Calu3 (cell line): ENCODE measurements around the gene FTCD. TPM values are rescaled to one million over a fixed set of nuclear protein-coding genes. Genes with fewer than 3 reads are reported as not detected.

Experiments used
- BruUV-seq: library from RNA; stranded (reverse); fragments of 400-500 nt; replicated peaks from 2 replicates; lab custom pipeline; 2021; lab: Mats Ljungman, UMichigan
- CTCF ChIA-PET: fragments of 300-600 bp; sonication (Branson Sonifier 250); formaldehyde crosslinking; loops from one replicate; lab custom pipeline; 2022; ENCODE audit warnings: antibody characterized with exemption; lab: Charles Lee
- DNase-seq: peaks from one replicate; pipeline ENCODE4 v3.0.0; 2022
- H3K27ac Mint-ChIP-seq: one replicate; pipeline ENCODE4 v1.8.0; 2022; ENCODE audit warnings: mixed read lengths; ENCODE audit not compliant: unreplicated experiment
- H3K27me3 Mint-ChIP-seq: one replicate; pipeline ENCODE4 v1.8.0; 2022; ENCODE audit warnings: mixed read lengths; ENCODE audit not compliant: unreplicated experiment
- H3K36me3 Mint-ChIP-seq: one replicate; pipeline ENCODE4 v1.8.0; 2022; ENCODE audit warnings: mild to moderate bottlenecking, moderate library complexity, mixed read lengths; ENCODE audit not compliant: insufficient read depth, unreplicated experiment
- H3K4me1 Mint-ChIP-seq: one replicate; pipeline ENCODE4 v1.8.0; 2022; ENCODE audit warnings: mild to moderate bottlenecking, low read depth, mixed read lengths; ENCODE audit not compliant: unreplicated experiment
- H3K4me3 Mint-ChIP-seq: one replicate; pipeline ENCODE4 v1.8.0; 2022; ENCODE audit warnings: mild to moderate bottlenecking, low read depth, moderate library complexity, mixed read lengths; ENCODE audit not compliant: unreplicated experiment
- H3K9me3 Mint-ChIP-seq: one replicate; pipeline ENCODE4 v1.8.0; 2022; ENCODE audit warnings: low read depth, mixed read lengths; ENCODE audit not compliant: unreplicated experiment
- CTCF ChIP-seq: fragments of 200-600 bp; IDR thresholded peaks from one replicate; pipeline ENCODE4 v1.8.0; 2022; ENCODE audit warnings: antibody characterized with exemption; ENCODE audit not compliant: unreplicated experiment
- intact Hi-C: fragments of 100-400 bp; cut with micrococcal nuclease; formaldehyde crosslinking; loops from one replicate; pipeline ENCODE4 v1.10.0; 2022; ENCODE audit not compliant: unreplicated experiment
- total RNA-seq: library from RNA; stranded (reverse); gene quantifications from 2 replicates; pipeline ENCODE4 v1.2.3, GENCODE V29; 2022

Gene FTCD
- total RNA-seq, 1 experiment from 2014 or later = 0.31 TPM

GRCh38 chr21:46089285-46089684 is 66.1 kb downstream of the FTCD start:
- intact Hi-C loops = no loop called here
- Mint-ChIP-seq H3K4me1 (no peaks in the 10 kb centered on the region), H3K9me3 (peaks cover 11% of the 10 kb centered on the region), H3K4me3 (no peak overlapping the region), H3K27me3 (no peaks in the 10 kb centered on the region), H3K36me3 (no peaks in the 10 kb centered on the region), H3K27ac (no peak overlapping the region)
- CTCF ChIA-PET = no interaction called here
- BruUV-seq = no TSS peak
- no peak for TF ChIP-seq CTCF
- DNase-seq = no peak

- DNase-seq = no peak
- Mint-ChIP-seq H3K4me3 (no peak overlapping the region), H3K9me3 (peaks cover 11% of the 10 kb centered on the region), H3K4me1 (no peaks in the 10 kb centered on the region), H3K27me3 (no peaks in the 10 kb centered on the region), H3K36me3 (no peaks in the 10 kb centered on the region), H3K27ac (no peak overlapping the region)
- TF ChIP-seq CTCF = no peak
- intact Hi-C loops = no loop called here
- CTCF ChIA-PET = no interaction called here
- BruUV-seq = no TSS peak
These were observed 67.2 kb downstream of the FTCD start for GRCh38 chr21:46088189-46088588.

- Mint-ChIP-seq H3K27ac (no peak overlapping the region), H3K4me3 (no peak overlapping the region), H3K9me3 (peaks cover 11% of the 10 kb centered on the region), H3K4me1 (no peaks in the 10 kb centered on the region), H3K27me3 (no peaks in the 10 kb centered on the region), H3K36me3 (no peaks in the 10 kb centered on the region)
- TF ChIP-seq CTCF = no peak
- DNase-seq = no peak
- CTCF ChIA-PET = no interaction called here
- intact Hi-C loops = no loop called here
- no TSS peak for BruUV-seq
These were observed 67.7 kb downstream of the FTCD start for GRCh38 chr21:46087641-46088040.

Other genes with a start within 250 kb of the FTCD start
- gene COL6A1, start 173.8 kb downstream of the FTCD start, total RNA-seq = 17.8 and 18.5 TPM in 2 replicates
- 3.4 and 3.8 TPM in 2 replicates for gene COL6A2, start 57.5 kb downstream of the FTCD start, total RNA-seq
- 4.4 and 5.5 TPM in 2 replicates for gene SPATC1L, start 28.9 kb upstream of the FTCD start, total RNA-seq
- 53.3 and 55.1 TPM in 2 replicates for gene LSS, start 73.2 kb upstream of the FTCD start, total RNA-seq
- gene MCM3AP, start 130.0 kb upstream of the FTCD start, total RNA-seq = 64.1 and 66.5 TPM in 2 replicates
- gene YBEY, start 130.8 kb upstream of the FTCD start, total RNA-seq = 10.4 and 11.3 TPM in 2 replicates
- gene C21orf58, start 168.3 kb upstream of the FTCD start, total RNA-seq = 23.4 and 28.2 TPM in 2 replicates
- gene PCNT, start 168.6 kb upstream of the FTCD start, total RNA-seq = 32.2 and 34.3 TPM in 2 replicates